ENCODE data around the gene SPATA32. TPM values are rescaled to one million over a fixed set of nuclear protein-coding genes. Genes with fewer than 3 reads are reported as not detected.

The SPATA32 gene
- total RNA-seq, 1 donor from 2014 or later = not detected

GRCh38 chr17:45290269-45290765, 28.4 kb upstream of the SPATA32 start:
- Histone ChIP-seq H3K4me1 (no peaks in the 10 kb centered on the region), H4K20me1 (ENCODE audit: low read depth) (peaks cover 15% of the 10 kb centered on the region), H3K79me2 (ENCODE audit: low read depth) (peaks cover under 1% of the 10 kb centered on the region), H2AFZ (replicated peaks) (no peak overlapping the region), H3K4me2 (no peak overlapping the region), H3K4me3 (no peak overlapping the region), H3K27me3 (no peaks in the 10 kb centered on the region), H3K36me3 (no peaks in the 10 kb centered on the region), H3F3A (ENCODE audit: low read depth) (no peaks in the 10 kb centered on the region), H3K9me3 (ENCODE audit: low read depth) (no peaks in the 10 kb centered on the region), H3K27ac (no peak overlapping the region), H3K9ac (no peak overlapping the region)
- Mint-ChIP-seq H3K9me3 (no peaks in the 10 kb centered on the region), H3K4me3 (no peak overlapping the region), H3K27ac (peak overlapping the region; percentile 60), H3K4me1 (peaks cover 23% of the 10 kb centered on the region), H3K27me3 (ENCODE audit: insufficient read depth, low read depth) (no peaks in the 10 kb centered on the region), H3K36me3 (peaks cover 12% of the 10 kb centered on the region)
- TF ChIP-seq, protein P1, sequence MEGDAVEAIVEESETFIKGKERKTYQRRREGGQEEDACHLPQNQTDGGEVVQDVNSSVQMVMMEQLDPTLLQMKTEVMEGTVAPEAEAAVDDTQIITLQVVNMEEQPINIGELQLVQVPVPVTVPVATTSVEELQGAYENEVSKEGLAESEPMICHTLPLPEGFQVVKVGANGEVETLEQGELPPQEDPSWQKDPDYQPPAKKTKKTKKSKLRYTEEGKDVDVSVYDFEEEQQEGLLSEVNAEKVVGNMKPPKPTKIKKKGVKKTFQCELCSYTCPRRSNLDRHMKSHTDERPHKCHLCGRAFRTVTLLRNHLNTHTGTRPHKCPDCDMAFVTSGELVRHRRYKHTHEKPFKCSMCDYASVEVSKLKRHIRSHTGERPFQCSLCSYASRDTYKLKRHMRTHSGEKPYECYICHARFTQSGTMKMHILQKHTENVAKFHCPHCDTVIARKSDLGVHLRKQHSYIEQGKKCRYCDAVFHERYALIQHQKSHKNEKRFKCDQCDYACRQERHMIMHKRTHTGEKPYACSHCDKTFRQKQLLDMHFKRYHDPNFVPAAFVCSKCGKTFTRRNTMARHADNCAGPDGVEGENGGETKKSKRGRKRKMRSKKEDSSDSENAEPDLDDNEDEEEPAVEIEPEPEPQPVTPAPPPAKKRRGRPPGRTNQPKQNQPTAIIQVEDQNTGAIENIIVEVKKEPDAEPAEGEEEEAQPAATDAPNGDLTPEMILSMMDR (IDR thresholded peaks at IDR 0.05) = no peak
- no peak for TF ChIP-seq EZH2 (IDR thresholded peaks at IDR 0.05)
- TF ChIP-seq EZH2phosphoT487 (IDR thresholded peaks at IDR 0.05) = no peak
- no peak for DNase-seq (ENCODE audit: low spot score)

GRCh38 chr17:45289301-45290268, 27.7 kb upstream of the SPATA32 start:
- H2AFZ ChIP-seq (replicated peaks) = no peak overlapping the region
- H3K79me2 ChIP-seq (ENCODE audit: low read depth) = no peaks in the 10 kb centered on the region
- no peak overlapping the region for H3K4me3 ChIP-seq
- H3K4me1 ChIP-seq = no peaks in the 10 kb centered on the region
- TF ChIP-seq, protein P1 (IDR thresholded peaks at IDR 0.05) = no peak
- H3K36me3 ChIP-seq = no peaks in the 10 kb centered on the region
- H3K27me3 ChIP-seq = no peaks in the 10 kb centered on the region
- no peak overlapping the region for H3K27ac Mint-ChIP-seq
- peaks cover 23% of the 10 kb centered on the region for H3K4me1 Mint-ChIP-seq
- no peak overlapping the region for H3K4me2 ChIP-seq
- no peak for DNase-seq (ENCODE audit: low spot score)
- H3K9me3 ChIP-seq (ENCODE audit: low read depth) = no peaks in the 10 kb centered on the region
- H4K20me1 ChIP-seq (ENCODE audit: low read depth) = peaks cover 15% of the 10 kb centered on the region
- no peaks in the 10 kb centered on the region for H3K9me3 Mint-ChIP-seq
- no peaks in the 10 kb centered on the region for H3F3A ChIP-seq (ENCODE audit: low read depth)
- no peaks in the 10 kb centered on the region for H3K27me3 Mint-ChIP-seq (ENCODE audit: insufficient read depth, low read depth)
- no peak overlapping the region for H3K4me3 Mint-ChIP-seq
- peaks cover 12% of the 10 kb centered on the region for H3K36me3 Mint-ChIP-seq
- H3K27ac ChIP-seq = no peak overlapping the region
- no peak overlapping the region for H3K9ac ChIP-seq

DNA sequence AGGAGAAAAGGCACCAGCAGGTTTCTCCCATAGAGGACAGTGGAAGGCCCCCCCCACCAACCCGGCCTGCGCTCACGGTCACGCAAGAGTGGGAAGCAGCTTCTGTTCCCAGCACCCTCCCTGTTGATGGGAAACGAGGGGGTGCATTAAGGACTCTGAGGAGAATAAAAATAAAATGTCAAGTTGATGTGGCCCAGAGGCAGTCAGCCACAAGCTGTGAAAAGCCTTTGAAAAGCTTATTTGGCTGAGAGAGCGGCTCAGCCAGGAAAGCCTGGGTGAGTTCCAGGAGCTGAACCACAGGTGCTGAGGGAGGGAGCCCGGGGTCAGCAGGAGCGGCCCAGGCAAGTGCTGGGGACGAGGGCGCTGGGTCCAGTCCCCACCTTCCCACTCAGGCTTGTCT, 26.9 kb upstream of the SPATA32 start:
- Histone ChIP-seq H2AFZ (replicated peaks) (no peak overlapping the region), H3K27ac (no peak overlapping the region), H3K9ac (no peak overlapping the region), H3K4me1 (no peaks in the 10 kb centered on the region), H3K9me3 (ENCODE audit: low read depth) (no peaks in the 10 kb centered on the region), H3K4me3 (no peak overlapping the region), H3K79me2 (ENCODE audit: low read depth) (no peaks in the 10 kb centered on the region), H3K27me3 (no peaks in the 10 kb centered on the region), H3K4me2 (no peak overlapping the region), H3F3A (ENCODE audit: low read depth) (no peaks in the 10 kb centered on the region), H3K36me3 (no peaks in the 10 kb centered on the region), H4K20me1 (ENCODE audit: low read depth) (peaks cover 12% of the 10 kb centered on the region)
- DNase-seq (ENCODE audit: low spot score) = no peak
- Mint-ChIP-seq H3K9me3 (no peaks in the 10 kb centered on the region), H3K27me3 (ENCODE audit: insufficient read depth, low read depth) (no peaks in the 10 kb centered on the region), H3K4me3 (no peak overlapping the region), H3K4me1 (peaks cover 16% of the 10 kb centered on the region), H3K36me3 (peaks cover 15% of the 10 kb centered on the region), H3K27ac (peak overlapping the region; percentile 53)
- TF ChIP-seq, protein P1 (IDR thresholded peaks at IDR 0.05) = no peak
- no peak for TF ChIP-seq EZH2 (IDR thresholded peaks at IDR 0.05)
- TF ChIP-seq EZH2phosphoT487 (IDR thresholded peaks at IDR 0.05) = no peak
